ENCODE results near the gene PRDM16. TPM values are rescaled to one million over a fixed set of nuclear protein-coding genes. Genes with fewer than 3 reads are reported as not detected.

Gene PRDM16
- total and polyA plus RNA-seq, 2 donors (not counting 1 experiment from before 2014, with no cell fraction given) = 0.03 to 0.12 TPM

- Histone ChIP-seq H2AFZ (ENCODE audit: insufficient read depth, low read depth, low read length, poor library complexity, severe bottlenecking) (no peak overlapping the region), H3K27me3 (replicated peaks in 1 of 4; ENCODE audit: control extremely low read depth in 1 of 4, control insufficient read depth in 3 of 4, insufficient read depth in 4 of 4, low read length in 3 of 4) (no peaks in the 10 kb centered on the region), H3K27ac (ENCODE audit: low read length in 2 of 2) (no peak overlapping the region), H3K79me2 (ENCODE audit: control insufficient read depth, insufficient read depth, low read length) (no peaks in the 10 kb centered on the region), H3K4me1 (ENCODE audit: control insufficient read depth in 2 of 2, insufficient read depth in 2 of 2, low read length in 2 of 2) (no peaks in the 10 kb centered on the region), H3K36me3 (replicated peaks in 1 of 2; ENCODE audit: control extremely low read depth in 1 of 2, control insufficient read depth in 1 of 2, extremely low read depth in 1 of 2, insufficient read depth in 2 of 2, low read length in 1 of 2) (no peaks in the 10 kb centered on the region), H3K4me3 (ENCODE audit: control extremely low read depth in 1 of 5, extremely low read depth in 1 of 5, insufficient read depth in 1 of 5, low read depth in 2 of 5, low read length in 4 of 5) (no peak overlapping the region), H3K9ac (ENCODE audit: low read length) (no peak overlapping the region), H4K20me1 (ENCODE audit: control insufficient read depth, insufficient read depth, low read length, poor library complexity, severe bottlenecking) (no peaks in the 10 kb centered on the region), H3K9me3 (ENCODE audit: control extremely low read depth in 1 of 3, control insufficient read depth in 2 of 3, insufficient read depth in 1 of 3, low read length in 2 of 3) (no peaks in the 10 kb centered on the region), H3K4me2 (replicated peaks; ENCODE audit: low read depth, low read length, poor library complexity, severe bottlenecking) (no peak overlapping the region)
- Mint-ChIP-seq H3K4me3 (no peak overlapping the region), H3K9me3 (ENCODE audit: insufficient read depth) (no peaks in the 10 kb centered on the region), H3K4me1 (no peaks in the 10 kb centered on the region), H3K27ac (no peak overlapping the region), H3K27me3 (peaks cover 3% of the 10 kb centered on the region)
- no peak for DNase-seq
- POLR2A ChIA-PET = no interaction called here
- CTCF ChIA-PET = no interaction called here
- WGBS (ENCODE audit: insufficient coverage) = 58% methylated on average over 28 of the region's 29 CpGs
- TF ChIP-seq EZH2 (IDR thresholded peaks at IDR 0.05; ENCODE audit: borderline replicate concordance, insufficient read depth, low read depth, low read length, poor library complexity, severe bottlenecking) = no peak
- TF ChIP-seq CTCF (IDR thresholded peaks at IDR 0.05) = no peak
- intact Hi-C loops (cut with micrococcal nuclease) = no loop called here
- no peak for ATAC-seq (ENCODE audit: low read depth)
Measured at GRCh38 chr1:3135073-3135702, 66.2 kb downstream of the PRDM16 start.

- no peak overlapping the region for H3K4me2 ChIP-seq (replicated peaks; ENCODE audit: low read depth, low read length, poor library complexity, severe bottlenecking)
- POLR2A ChIA-PET = no interaction called here
Measured at GRCh38 chr1:3135744-3136455, 66.9 kb downstream of the PRDM16 start.

More at GRCh38 chr1:3135744-3136455, 66.9 kb downstream of the PRDM16 start:
- Histone ChIP-seq H4K20me1 (ENCODE audit: control insufficient read depth, insufficient read depth, low read length, poor library complexity, severe bottlenecking) (no peaks in the 10 kb centered on the region), H3K27me3 (replicated peaks in 1 of 4; ENCODE audit: control extremely low read depth in 1 of 4, control insufficient read depth in 3 of 4, insufficient read depth in 4 of 4, low read length in 3 of 4) (no peaks in the 10 kb centered on the region), H3K36me3 (replicated peaks in 1 of 2; ENCODE audit: control extremely low read depth in 1 of 2, control insufficient read depth in 1 of 2, extremely low read depth in 1 of 2, insufficient read depth in 2 of 2, low read length in 1 of 2) (no peaks in the 10 kb centered on the region), H3K9me3 (ENCODE audit: control extremely low read depth in 1 of 3, control insufficient read depth in 2 of 3, insufficient read depth in 1 of 3, low read length in 2 of 3) (no peaks in the 10 kb centered on the region), H3K9ac (ENCODE audit: low read length) (no peak overlapping the region), H3K4me1 (ENCODE audit: control insufficient read depth in 2 of 2, insufficient read depth in 2 of 2, low read length in 2 of 2) (no peaks in the 10 kb centered on the region), H2AFZ (ENCODE audit: insufficient read depth, low read depth, low read length, poor library complexity, severe bottlenecking) (no peak overlapping the region), H3K4me3 (ENCODE audit: control extremely low read depth in 1 of 5, extremely low read depth in 1 of 5, insufficient read depth in 1 of 5, low read depth in 2 of 5, low read length in 4 of 5) (no peak overlapping the region), H3K27ac (ENCODE audit: low read length in 2 of 2) (no peak overlapping the region), H3K79me2 (ENCODE audit: control insufficient read depth, insufficient read depth, low read length) (no peaks in the 10 kb centered on the region)
- no peak for ATAC-seq (ENCODE audit: low read depth)
- TF ChIP-seq EZH2 (IDR thresholded peaks at IDR 0.05; ENCODE audit: borderline replicate concordance, insufficient read depth, low read depth, low read length, poor library complexity, severe bottlenecking) (no peak), CTCF (IDR thresholded peaks at IDR 0.05) (no peak)
- CTCF ChIA-PET = no interaction called here
- WGBS (ENCODE audit: insufficient coverage) = 91% methylated on average over 34 of the region's 35 CpGs
- no peak overlapping the region for H3K4me3 Mint-ChIP-seq
- intact Hi-C loops (cut with micrococcal nuclease) = no loop called here
- DNase-seq = no peak
- H3K9me3 Mint-ChIP-seq (ENCODE audit: insufficient read depth) = no peaks in the 10 kb centered on the region
- no peak overlapping the region for H3K27ac Mint-ChIP-seq
- peaks cover 3% of the 10 kb centered on the region for H3K27me3 Mint-ChIP-seq
- H3K4me1 Mint-ChIP-seq = no peaks in the 10 kb centered on the region
